NB4 (cell line): Measurements from ENCODE around the gene RNU4-1.

Experiments
- DNase-seq: peaks from one replicate; pipeline ENCODE4 v3.0.0; 2010; ENCODE audit warnings: low read depth
- H3K4me3 ChIP-seq: one replicate; pipeline ENCODE4 v1.5.1; 2011; ENCODE audit warnings: mild to moderate bottlenecking, low read depth, low read length, moderate library complexity
- CTCF ChIP-seq: IDR thresholded peaks from one replicate; pipeline ENCODE4 v1.5.1; 2012; ENCODE audit warnings: low read depth, low read length
- MAX ChIP-seq: IDR thresholded peaks from 2 replicates; pipeline ENCODE4 v1.6.1; 2011; ENCODE audit warnings: low read depth, low read length
- MYC ChIP-seq: IDR thresholded peaks from 2 replicates; pipeline ENCODE4 v1.6.1; 2011; ENCODE audit warnings: low read depth, low read length
- POLR2A ChIP-seq: IDR thresholded peaks from 2 replicates; pipeline ENCODE4 v1.6.1; 2011; ENCODE audit warnings: mild to moderate bottlenecking; ENCODE audit not compliant: insufficient read length; ENCODE audit errors: extremely low read depth

RNU4-1 gene

GRCh38 chr12:120332523-120332922 lies 39.5 kb upstream of the RNU4-1 start:
- TF ChIP-seq MAX: no peak
- TF ChIP-seq MYC: no peak
- TF ChIP-seq POLR2A: no peak
- no peak for TF ChIP-seq CTCF
- H3K4me3 ChIP-seq: no peak overlapping the region
- DNase-seq: no peak

- TF ChIP-seq MYC: no peak
- TF ChIP-seq MAX: no peak
- TF ChIP-seq CTCF: no peak
- no peak for TF ChIP-seq POLR2A
- no peak overlapping the region for H3K4me3 ChIP-seq
- no peak for DNase-seq
Measured at GRCh38 chr12:120332041-120332440, 39.0 kb upstream of the RNU4-1 start.

- no peak for DNase-seq
- no peak overlapping the region for H3K4me3 ChIP-seq
- TF ChIP-seq MYC: no peak
- TF ChIP-seq CTCF: no peak
- no peak for TF ChIP-seq POLR2A
- TF ChIP-seq MAX: no peak
Measured at GRCh38 chr12:120331390-120331789, 38.4 kb upstream of the RNU4-1 start.

- TF ChIP-seq POLR2A: no peak
- TF ChIP-seq MAX: no peak
- TF ChIP-seq CTCF: no peak
- TF ChIP-seq MYC: no peak
- no peak overlapping the region for H3K4me3 ChIP-seq
- no peak for DNase-seq
Measured at GRCh38 chr12:120328228-120328627, 35.2 kb upstream of the RNU4-1 start.

GRCh38 chr12:120327593-120327992 lies 34.6 kb upstream of the RNU4-1 start, which contains the start of gene PLA2G1B:
PLA2G1B (minus strand) TSS chr12:120327779; CDS start chr12:120327753, 26 bp downstream.
- DNase-seq: no peak
- TF ChIP-seq MAX (no peak), POLR2A (no peak), CTCF (no peak)

More at GRCh38 chr12:120327593-120327992, 34.6 kb upstream of the RNU4-1 start, which contains the start of gene PLA2G1B:
- no peak within 1 kb of the TSS for H3K4me3 ChIP-seq
